Brain microvascular endothelial cell (primary cell): ENCODE measurements around the gene NELFB.

Experiments used
- DNase-seq: peaks from one replicate; pipeline ENCODE4 v3.0.0-alpha.2; 2020
- H3K27ac ChIP-seq: fragments of 250-450 bp; sonication (Bioruptor Pico); 2 replicates; pipeline ENCODE4 v1.5.1; 2020; ENCODE audit warnings: mild to moderate bottlenecking, moderate library complexity
- H3K27me3 ChIP-seq: fragments of 250-450 bp; sonication (Bioruptor Pico); replicated peaks from 2 replicates; pipeline ENCODE4 v1.5.1; 2020; ENCODE audit warnings: mild to moderate bottlenecking
- H3K36me3 ChIP-seq: fragments of 250-450 bp; sonication (Bioruptor Pico); replicated peaks from 2 replicates; pipeline ENCODE4 v1.5.1; 2020; ENCODE audit warnings: mild to moderate bottlenecking
- H3K4me3 ChIP-seq: 2 replicates; pipeline ENCODE4 v1.5.1; 2011; ENCODE audit warnings: low read depth, mild to moderate bottlenecking, control low read depth, low read length, moderate library complexity
- CTCF ChIP-seq: IDR thresholded peaks from 2 replicates; pipeline ENCODE4 v1.5.1; 2011; ENCODE audit warnings: low read depth, mild to moderate bottlenecking, moderate library complexity, low read length, control low read depth, inconsistent platforms; ENCODE audit errors: missing control alignments
- in situ Hi-C: cut with HindIII; loops from 2 replicates; pipeline ENCODE4 v1.10.0; 2017; ENCODE audit warnings: low sequenced_read_pairs, low pct_ligation_motif_present

Gene NELFB

GRCh38 chr9:137278061-137278701, 23.1 kb downstream of the NELFB start:
- in situ Hi-C loops = no loop called here
- no peak for DNase-seq
- H3K4me3 ChIP-seq = peak overlapping the region; percentile 63
- H3K27me3 ChIP-seq = no peaks in the 10 kb centered on the region
- H3K36me3 ChIP-seq = peaks cover 18% of the 10 kb centered on the region
- TF ChIP-seq CTCF = no peak
- no peak overlapping the region for H3K27ac ChIP-seq

- in situ Hi-C loops = no loop called here
- TF ChIP-seq CTCF = no peak
- Histone ChIP-seq H3K4me3 (peak overlapping the region; percentile 63), H3K36me3 (peaks cover 15% of the 10 kb centered on the region), H3K27ac (no peak overlapping the region), H3K27me3 (no peaks in the 10 kb centered on the region)
- no peak for DNase-seq
Measured at GRCh38 chr9:137278721-137279711, 23.9 kb downstream of the NELFB start.

- DNase-seq = no peak
- TF ChIP-seq CTCF = no peak
- Histone ChIP-seq H3K27ac (no peak overlapping the region), H3K27me3 (no peaks in the 10 kb centered on the region), H3K4me3 (no peak overlapping the region), H3K36me3 (peaks cover 11% of the 10 kb centered on the region)
- in situ Hi-C loops = no loop called here
Measured at GRCh38 chr9:137279741-137280473, 24.8 kb downstream of the NELFB start.

- Histone ChIP-seq H3K27ac (no peak overlapping the region), H3K27me3 (no peaks in the 10 kb centered on the region), H3K36me3 (peaks cover 11% of the 10 kb centered on the region), H3K4me3 (peak overlapping the region; percentile 32)
- in situ Hi-C loops = no loop called here
- DNase-seq = no peak
- TF ChIP-seq CTCF = peak; percentile 56
Measured at GRCh38 chr9:137280474-137281344, 25.6 kb downstream of the NELFB start.
